Vagina (tissue), 2 donors: ENCODE measurements around the gene ROBO4.

Experiments used
- POLR2A ChIP-seq, 2 donors: fragments of 450-650 bp; IDR thresholded peaks; one replicate each; pipeline ENCODE4 v1.6.1; 2017; ENCODE audit warnings: antibody characterized with exemption in 2 of 2, mild to moderate bottlenecking in 2 of 2, moderate library complexity in 2 of 2
- TF ChIP-seq, protein P1 (sequence below), 3 experiments: fragments of 450-650 bp in 2 of 3; fragments of 200-600 bp in 1 of 3; sonication (generic) in 1 of 3; IDR thresholded peaks; one replicate each; pipeline ENCODE4 v1.5.1; 2017 to 2019; ENCODE audit warnings: antibody characterized with exemption in 3 of 3, mild to moderate bottlenecking in 2 of 3, moderate library complexity in 2 of 3

DNA sequence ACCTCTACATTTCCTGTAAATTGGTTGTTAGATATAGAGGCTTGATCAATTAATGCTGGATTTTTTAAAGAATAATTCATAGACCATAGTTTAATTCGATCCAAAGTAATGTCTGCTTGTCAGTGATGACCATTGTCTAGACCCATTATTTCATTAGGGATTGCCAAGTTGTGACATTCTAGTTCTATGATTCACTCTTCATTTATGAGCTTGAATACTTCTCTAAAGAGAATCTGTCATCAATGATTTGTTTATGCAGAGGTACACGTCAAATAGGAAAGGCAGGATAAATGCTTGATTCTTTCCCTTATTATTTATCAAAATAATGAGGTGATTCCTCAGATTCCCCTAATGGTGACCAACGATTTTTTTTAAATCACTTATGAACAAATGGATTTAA lies 56.5 kb downstream of the ROBO4 start:
- TF ChIP-seq, protein P1, sequence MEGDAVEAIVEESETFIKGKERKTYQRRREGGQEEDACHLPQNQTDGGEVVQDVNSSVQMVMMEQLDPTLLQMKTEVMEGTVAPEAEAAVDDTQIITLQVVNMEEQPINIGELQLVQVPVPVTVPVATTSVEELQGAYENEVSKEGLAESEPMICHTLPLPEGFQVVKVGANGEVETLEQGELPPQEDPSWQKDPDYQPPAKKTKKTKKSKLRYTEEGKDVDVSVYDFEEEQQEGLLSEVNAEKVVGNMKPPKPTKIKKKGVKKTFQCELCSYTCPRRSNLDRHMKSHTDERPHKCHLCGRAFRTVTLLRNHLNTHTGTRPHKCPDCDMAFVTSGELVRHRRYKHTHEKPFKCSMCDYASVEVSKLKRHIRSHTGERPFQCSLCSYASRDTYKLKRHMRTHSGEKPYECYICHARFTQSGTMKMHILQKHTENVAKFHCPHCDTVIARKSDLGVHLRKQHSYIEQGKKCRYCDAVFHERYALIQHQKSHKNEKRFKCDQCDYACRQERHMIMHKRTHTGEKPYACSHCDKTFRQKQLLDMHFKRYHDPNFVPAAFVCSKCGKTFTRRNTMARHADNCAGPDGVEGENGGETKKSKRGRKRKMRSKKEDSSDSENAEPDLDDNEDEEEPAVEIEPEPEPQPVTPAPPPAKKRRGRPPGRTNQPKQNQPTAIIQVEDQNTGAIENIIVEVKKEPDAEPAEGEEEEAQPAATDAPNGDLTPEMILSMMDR (IDR thresholded peaks at IDR 0.05), result no peak
- no peak for TF ChIP-seq POLR2A (IDR thresholded peaks at IDR 0.05)
